Stimulated activated CD4-positive, alpha-beta T cell treated with anti-CD3 and anti-CD28 coated beads, TNF-alpha, amount 100 ng/mL, for 48 hours (primary cell): ENCODE measurements around the gene CHST8.

Source experiments
- DNase-seq, 3 donors: peaks; one replicate each; pipeline ENCODE4 v3.0.0-alpha.2; 2020; ENCODE audit warnings: low read depth in 3 of 3

CHST8 gene

GRCh38 chr19:33673258-33673875 lies 51.6 kb downstream of the CHST8 start:
- DNase-seq, result no peak

DNA sequence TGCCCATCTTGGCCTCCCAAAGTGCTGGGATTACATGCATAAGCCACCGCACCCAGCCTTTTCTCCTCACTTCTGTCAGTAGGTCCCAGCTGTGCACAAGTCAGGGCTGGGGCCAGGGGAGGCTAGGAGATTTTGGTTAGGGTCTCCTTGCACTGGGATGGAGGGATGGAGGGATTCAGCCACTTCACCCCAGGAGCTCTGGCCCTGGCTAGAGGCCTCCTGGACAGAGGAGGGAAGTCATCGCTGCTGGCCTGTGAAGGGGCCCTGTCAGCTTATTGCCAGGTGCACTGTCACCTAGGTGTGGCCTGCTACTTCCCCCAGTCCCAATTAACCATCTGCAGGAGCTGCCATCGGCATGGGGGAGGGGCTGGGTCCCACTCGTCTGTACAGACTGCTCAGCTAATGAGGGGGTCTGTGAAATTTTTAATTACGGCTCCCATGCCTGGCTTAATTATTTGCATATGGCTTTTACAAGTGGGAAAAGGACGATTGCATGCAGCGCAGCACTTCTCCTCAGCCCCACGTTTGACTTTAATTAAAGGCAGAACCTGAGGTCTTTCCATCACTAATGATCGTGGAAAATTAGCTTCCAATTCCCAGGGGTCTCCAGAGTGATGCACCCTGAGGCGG lies 52.4 kb downstream of the CHST8 start:
- DNase-seq, result no peak

GRCh38 chr19:33674626-33675367 lies 53.0 kb downstream of the CHST8 start:
- no peak for DNase-seq

- no peak for DNase-seq
These were observed 53.9 kb downstream of the CHST8 start for GRCh38 chr19:33675501-33676124.

DNA sequence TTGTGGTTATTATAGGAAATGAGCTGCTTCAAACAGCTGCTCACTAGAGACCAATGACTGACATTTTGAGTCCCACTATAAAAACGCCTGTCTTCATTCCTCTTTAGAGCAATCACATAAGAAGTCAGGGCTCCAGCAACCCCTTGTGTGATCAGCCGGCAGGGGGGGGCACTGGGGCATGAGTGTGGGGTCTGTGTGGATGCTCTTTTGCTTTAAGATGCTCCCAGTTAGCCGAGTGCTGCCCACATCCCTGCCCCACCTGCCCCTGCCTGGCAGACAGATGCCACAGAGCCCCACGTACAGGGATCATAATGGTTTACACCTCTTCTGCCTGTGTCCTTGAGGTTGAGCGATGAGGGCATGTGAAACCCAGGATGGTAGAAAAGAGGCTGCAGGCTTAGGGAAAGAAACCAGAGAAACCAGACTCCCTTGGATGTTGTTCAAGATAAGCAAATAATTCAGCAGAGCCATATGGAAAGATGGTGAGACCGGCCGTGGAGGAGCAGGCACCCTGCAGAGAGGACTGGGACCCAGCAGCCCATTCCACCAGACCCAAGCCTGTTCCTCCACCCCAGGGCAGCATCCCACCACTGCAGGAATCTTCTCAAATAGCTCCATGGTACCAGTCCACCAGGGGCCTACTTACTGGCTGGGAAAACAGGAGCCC lies 55.4 kb downstream of the CHST8 start:
- no peak for DNase-seq

- no peak for DNase-seq
These were observed 56.1 kb downstream of the CHST8 start for GRCh38 chr19:33677745-33678426.

DNA sequence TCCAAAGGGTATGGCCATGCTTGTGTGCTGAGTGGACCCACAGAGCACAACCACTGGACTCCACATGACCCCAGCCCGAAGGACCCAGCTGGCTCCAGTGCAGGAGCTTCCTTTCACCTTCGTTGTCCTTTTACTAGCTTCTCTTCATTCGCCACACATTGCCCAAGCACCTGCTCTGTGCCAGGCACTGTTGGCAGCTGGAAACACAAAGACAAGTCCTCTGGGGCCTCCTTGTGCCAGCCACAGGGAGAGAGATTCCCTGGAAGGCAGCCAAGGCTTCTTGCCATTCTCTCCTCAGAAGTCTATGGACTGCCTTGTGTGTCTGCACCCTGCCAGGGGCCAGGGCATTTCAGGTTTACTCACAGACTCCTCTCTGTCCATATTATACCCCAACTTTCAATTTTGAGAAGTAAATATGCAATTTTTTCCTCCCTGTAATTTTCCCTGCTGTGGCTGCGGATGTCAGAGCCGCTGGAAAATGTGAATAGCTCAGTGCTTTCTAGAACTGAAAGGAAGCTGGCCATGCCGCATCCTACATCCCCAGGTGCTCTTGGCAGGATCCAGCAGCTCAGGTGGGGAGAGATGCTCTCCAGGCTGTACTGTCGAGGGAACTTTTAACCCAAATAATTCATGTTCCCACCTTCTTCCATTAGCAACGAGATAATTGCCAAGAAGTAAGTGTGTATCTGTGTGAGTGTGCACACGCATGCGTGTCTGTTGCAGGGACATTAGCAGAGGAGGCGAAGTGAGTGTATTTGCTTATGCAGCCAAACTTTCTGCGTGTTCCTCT lies 57.2 kb downstream of the CHST8 start:
- DNase-seq, result no peak

GRCh38 chr19:33679696-33680095 lies 57.9 kb downstream of the CHST8 start:
- DNase-seq, result no peak

DNA sequence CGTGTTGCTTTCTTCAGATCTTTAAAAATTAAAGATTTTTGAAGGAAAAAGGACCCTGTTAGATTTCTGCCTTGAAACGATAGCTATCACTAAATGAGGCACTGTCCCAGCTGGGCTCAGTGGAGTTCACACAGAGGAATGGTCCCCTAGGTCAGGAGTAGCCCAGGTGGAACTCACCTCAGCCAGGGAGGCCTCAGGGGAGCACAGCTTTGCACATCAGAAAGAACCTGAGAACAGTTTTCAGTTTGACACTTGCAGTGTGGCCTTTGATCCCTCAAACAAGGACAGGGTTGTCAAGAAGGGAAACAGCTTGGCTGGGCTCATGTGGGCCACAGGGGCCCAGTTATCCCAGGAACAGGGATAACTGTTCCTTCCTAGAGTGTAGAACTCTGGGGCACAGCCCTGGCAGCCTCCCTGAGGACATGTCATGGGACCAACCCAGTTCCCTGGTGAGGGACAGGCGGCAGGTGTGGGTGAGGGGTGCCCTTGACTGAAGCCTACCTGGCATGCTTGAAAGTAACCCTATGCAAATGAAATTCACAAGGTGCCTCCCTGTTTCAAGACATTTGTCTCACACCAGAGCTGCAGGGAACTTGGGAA lies 59.4 kb downstream of the CHST8 start:
- no peak for DNase-seq

- no peak for DNase-seq
These were observed 62.3 kb downstream of the CHST8 start for GRCh38 chr19:33683881-33684537.

- no peak for DNase-seq
These were observed 62.9 kb downstream of the CHST8 start for GRCh38 chr19:33684538-33685232.

GRCh38 chr19:33685541-33685940 lies 63.8 kb downstream of the CHST8 start:
- no peak for DNase-seq

- no peak for DNase-seq
These were observed 64.5 kb downstream of the CHST8 start for GRCh38 chr19:33686262-33686661.

GRCh38 chr19:33686687-33687480 lies 65.1 kb downstream of the CHST8 start:
- DNase-seq, result no peak

DNA sequence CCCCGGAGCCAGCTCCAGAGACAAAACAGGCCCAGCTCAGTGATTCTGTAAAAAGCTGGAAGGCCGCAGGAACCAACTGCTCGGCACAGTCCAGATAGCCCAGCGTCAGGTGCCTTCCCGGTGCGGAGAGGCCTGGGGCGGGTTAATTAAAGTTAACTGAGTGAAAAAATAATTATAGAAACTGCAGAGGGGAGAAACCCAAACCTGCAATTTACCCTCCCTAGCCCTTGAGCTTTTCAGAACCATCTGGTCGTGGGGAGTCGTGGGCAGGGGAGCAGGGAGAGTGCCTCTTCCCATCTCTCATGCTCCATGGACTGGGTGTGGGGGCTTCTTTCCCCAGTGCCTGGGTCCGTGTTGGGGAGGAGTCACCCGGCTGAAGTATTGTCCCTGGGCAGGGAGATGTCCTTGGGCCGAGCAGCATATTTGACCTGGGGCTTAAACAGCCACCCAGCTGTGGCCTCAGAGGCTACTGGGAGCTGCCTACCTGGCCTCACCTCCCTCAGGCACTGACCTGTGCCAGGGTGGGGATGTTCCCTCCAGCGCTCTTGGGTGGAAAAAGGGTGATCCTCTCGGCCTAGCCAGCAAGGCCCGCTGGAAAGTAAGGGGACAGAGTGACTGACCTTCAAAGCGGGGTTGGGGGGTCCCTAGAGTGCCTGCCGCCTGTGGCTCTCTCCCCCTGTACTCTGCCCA lies 65.9 kb downstream of the CHST8 start:
- no peak for DNase-seq

- DNase-seq, result no peak
These were observed 66.6 kb downstream of the CHST8 start for GRCh38 chr19:33688171-33688992.
